HUDEP-2 (cell line): ENCODE data around the gene GAB2.
"Not testable (repeated sequence)": the region's sequence is repeated elsewhere in the genome, so short reads cannot be mapped to it uniquely, and the experiment has no call there.

Experiments
- DNase-seq, 76 experiments: peaks; one replicate each; lab custom pipeline; 2025; ENCODE audit not compliant: unreplicated experiment in 76 of 76; lab: John Stamatoyannopoulos, UW

Gene GAB2

GRCh38 chr11:78290293-78291176, 127.1 kb downstream of the GAB2 start:
- DNase-seq: peak in 24 of 76 experiments; percentile 3 to 72 (median 28)

- no peak for DNase-seq
Measured at GRCh38 chr11:78289552-78290292, 127.9 kb downstream of the GAB2 start.

DNA sequence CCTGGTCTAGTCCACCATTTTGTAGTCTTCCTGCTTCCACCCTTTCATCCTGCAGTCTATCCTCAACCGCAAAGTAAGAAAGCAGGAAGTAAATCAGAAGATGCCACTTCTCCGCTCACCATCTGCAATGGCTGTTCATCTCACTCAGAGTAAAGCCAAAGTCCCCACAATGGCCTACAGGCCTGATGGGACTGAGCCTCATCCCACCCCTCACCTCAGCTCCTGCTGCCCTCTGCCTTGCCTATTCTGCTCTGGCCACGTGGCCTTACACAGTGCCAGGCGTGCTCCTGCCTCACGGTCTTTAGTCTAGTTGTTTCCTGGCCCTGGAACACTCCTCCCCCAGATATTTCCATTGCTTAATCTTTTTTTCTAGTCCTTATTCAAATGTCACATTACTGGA, 133.4 kb downstream of the GAB2 start:
- no peak for DNase-seq

DNA sequence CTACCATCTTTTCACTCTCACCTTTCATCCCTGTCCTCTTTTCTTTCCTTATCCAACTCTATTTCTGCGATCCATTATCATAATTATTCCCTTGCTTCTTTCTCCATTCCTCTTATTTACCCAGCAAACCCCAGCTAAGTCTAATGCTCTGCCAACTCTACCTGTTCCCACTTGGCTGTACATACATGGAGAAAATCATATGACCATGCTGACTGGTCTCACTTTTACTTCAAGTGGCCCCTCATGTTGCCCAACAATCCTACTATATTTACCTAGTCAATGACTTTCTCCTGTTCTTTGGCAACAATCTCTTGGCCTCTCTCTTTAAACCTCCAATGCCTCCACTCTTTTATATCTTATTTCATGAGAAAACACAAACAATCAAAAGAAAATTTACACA, 134.8 kb downstream of the GAB2 start:
- no peak for DNase-seq

DNA sequence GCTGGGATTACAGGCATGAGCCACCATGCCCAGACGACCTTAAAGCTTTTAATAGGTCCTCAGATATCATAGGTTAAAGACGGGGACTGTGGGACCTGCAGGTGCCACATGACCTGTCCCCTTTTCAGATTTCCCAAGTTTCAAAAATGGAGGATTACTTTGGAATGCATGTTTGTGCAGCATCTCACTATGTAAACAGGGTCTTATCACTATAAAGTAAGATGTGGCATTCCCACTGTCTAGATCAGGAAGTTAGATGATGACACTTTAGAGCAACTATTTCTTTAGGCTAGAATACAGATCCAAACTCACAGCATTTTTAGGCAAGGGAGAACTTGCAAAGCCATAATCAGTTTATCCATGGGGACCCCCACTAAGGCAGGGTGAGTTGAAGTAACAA, 136.1 kb downstream of the GAB2 start:
- no peak for DNase-seq

DNA sequence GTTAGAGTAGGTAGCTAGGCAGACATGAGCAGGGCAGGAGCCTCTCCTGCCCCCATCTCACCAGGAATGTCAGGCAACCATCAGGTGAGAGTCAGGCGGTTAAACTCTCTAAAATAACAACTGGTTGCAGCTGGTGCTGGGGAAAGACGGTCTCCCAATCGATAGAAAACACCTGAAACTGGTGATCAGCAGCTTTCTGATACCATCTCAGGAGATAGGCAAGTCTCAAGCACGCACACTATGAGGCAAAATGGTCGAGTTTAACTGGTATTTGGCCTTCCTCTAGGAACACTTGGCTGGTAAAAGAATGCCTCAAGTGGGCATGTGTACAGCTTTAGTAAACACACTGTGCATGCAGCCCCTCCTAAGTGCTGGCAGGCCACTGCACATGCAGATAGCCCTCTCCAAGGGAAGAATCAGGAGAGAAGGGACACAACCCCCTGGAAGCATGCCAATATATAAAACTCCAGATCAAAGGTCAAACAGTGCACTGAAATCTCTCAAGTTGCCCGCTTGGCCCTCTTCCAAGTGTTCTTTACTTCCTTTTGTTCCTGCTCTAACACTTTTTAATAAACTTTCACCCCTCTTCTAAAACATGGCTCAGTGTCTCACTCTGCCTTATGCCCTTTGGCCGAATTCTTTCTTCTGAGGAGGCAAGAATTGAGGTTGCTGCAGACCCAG, 140.2 kb downstream of the GAB2 start:
- peak in 22 of 76 experiments; percentile 6 to 68 (median 25) for DNase-seq

GRCh38 chr11:78276311-78276710, 141.3 kb downstream of the GAB2 start:
- DNase-seq: no peak

- DNase-seq: no peak
Measured at GRCh38 chr11:78274739-78275138, 142.9 kb downstream of the GAB2 start.

DNA sequence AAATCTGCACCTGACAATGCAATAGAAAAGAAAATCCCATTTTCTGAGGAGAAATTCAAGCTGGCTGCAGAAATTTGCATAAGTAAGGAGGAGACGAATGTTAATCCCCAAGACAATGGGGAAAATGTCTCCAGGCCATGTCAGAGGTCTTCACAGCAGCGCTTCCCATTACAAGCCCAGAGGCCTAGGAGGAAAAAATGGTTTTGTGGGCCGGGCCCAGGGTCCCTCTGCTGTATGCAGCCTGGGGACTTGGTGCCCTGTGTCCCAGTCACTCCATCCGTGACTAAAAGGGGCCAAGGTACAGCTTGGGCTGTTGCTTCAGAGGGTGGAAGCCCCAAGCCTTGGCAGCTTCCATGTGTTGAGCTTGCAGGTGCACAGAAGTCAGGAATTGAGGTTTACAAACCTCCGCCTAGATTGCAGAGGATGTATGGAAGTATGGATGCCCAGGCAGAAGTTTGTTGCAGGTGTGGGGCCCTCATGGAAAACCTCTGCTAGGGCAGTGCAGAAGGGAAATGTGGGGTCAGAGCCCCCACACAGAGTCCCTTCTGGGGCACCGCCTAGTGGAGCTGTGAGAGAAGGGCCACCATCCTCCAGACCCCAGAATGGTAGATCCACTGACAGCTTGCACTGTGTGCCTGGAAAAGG, 144.9 kb downstream of the GAB2 start:
- not testable (repeated sequence) for DNase-seq

DNA sequence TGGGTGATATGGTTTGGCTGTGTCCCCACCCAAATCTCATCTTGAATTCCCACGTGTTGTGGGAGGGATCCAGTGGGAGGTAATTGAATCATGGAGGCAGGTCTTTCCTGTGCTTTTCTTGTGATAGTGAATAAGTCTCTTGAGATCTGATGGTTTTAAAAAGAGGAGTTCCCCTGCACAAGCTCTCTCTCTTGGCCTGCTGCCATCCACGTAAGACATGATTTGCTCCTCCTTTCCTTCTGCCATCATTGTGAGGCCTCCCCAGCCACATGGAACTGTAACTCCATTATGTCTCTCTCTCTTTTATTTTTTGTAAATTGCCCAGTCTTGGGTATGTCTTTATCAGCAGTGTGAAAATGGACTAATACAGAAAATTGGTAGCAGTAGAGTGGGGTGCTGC, 145.8 kb downstream of the GAB2 start:
- DNase-seq: not testable (repeated sequence)

GRCh38 chr11:78270971-78271370, 146.6 kb downstream of the GAB2 start:
- no peak for DNase-seq

- no peak for DNase-seq
Measured at GRCh38 chr11:78269806-78270205, 147.8 kb downstream of the GAB2 start.

GRCh38 chr11:78268591-78269410, 148.8 kb downstream of the GAB2 start:
- DNase-seq: no peak

DNA sequence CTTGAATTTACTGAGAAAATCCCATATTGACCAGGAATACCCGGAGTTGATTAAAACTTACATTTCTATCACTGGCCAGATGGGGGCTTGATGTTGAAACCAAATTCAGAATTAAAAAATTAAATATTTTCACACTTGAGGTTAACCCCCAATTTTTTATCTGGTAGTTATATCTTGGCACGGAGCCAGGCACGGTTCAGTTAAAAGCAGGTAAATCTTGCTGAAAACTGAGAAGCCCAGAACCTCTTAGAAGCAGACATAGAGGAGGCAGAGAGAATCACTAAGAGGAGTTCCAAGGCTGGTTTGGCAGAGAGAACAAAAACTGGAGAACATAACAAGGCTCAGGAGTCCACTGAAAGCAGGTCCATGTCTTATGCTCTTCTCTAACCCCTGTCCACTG, 151.2 kb downstream of the GAB2 start:
- no peak for DNase-seq

- no peak for DNase-seq
Measured at GRCh38 chr11:78265326-78265725, 152.3 kb downstream of the GAB2 start.

DNA sequence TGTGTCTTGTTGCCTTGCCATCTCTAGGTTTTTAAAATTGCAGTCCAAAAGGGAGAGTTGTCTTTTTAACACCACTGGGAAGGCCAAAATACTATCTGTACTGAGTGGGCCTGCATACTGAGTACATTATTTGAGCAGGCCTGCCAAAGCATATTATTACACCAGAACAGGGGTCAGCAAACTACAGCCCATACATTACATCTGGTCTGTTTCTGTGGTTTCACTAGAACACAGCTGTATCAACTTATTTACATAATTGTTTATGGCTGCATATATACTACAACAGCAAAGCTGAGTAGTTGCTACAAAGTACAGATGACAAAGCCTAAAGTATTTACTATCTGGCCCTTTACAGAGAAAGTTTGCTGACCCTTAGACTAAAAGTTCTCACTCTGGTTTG, 154.9 kb downstream of the GAB2 start:
- DNase-seq: no peak

GRCh38 chr11:78262238-78262637, 155.4 kb downstream of the GAB2 start:
- DNase-seq: no peak

DNA sequence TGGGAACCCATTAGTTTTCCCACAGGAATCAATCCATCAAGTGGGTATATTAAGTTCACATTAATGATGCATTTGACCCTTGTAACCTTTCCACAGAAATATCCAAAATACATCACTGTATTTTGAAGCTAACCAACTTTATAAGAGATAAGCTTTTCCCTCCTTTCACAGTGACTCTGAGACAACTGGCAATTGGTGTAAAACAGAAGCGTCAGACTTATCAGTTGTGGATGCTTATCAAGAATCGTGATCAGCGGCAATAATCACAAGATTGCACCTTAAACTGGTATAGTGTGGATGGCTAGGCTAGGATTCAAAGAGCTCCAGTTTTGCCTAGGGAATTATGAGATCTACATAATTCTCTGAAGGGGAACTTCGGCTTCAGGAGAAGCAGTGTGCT, 155.8 kb downstream of the GAB2 start:
- DNase-seq: no peak

- DNase-seq: no peak
Measured at GRCh38 chr11:78261367-78261766, 156.3 kb downstream of the GAB2 start.
